Peyer's patch (tissue), 4 donors: ENCODE results near the gene CORIN. TPM values are rescaled to one million over a fixed set of nuclear protein-coding genes. Genes with fewer than 3 reads are reported as not detected.

Source experiments
- DNase-seq, 3 donors: peaks; one replicate each; pipeline ENCODE4 v3.0.0-alpha.2; 2017 to 2019
- H3K27ac ChIP-seq, 4 donors: fragments of 200-600 bp; sonication (generic); one replicate each; pipeline ENCODE4 v1.5.1; 2016 to 2019
- H3K27me3 ChIP-seq, 2 donors: fragments of 200-600 bp; sonication (generic); one replicate each; pipeline ENCODE4 v1.5.1; 2019
- H3K36me3 ChIP-seq, 3 donors: fragments of 200-600 bp; sonication (generic); one replicate each; pipeline ENCODE4 v1.5.1; 2016 to 2019
- H3K4me1 ChIP-seq, 4 donors: fragments of 200-600 bp; sonication (generic); one replicate each; pipeline ENCODE4 v1.5.1; 2016 to 2019
- H3K4me3 ChIP-seq, 4 donors: fragments of 200-600 bp; sonication (generic); 1 replicate in 3 of 4; 2 replicates in 1 of 4; pipeline ENCODE4 v1.5.1; 2016 to 2019; ENCODE audit warnings: mild to moderate bottlenecking in 1 of 4
- H3K9me3 ChIP-seq, 4 donors: fragments of 200-600 bp; sonication (generic); one replicate each; pipeline ENCODE4 v1.5.1; 2016 to 2019; ENCODE audit warnings: mild to moderate bottlenecking in 1 of 4
- CTCF ChIP-seq, 6 experiments: fragments of 450-650 bp in 4 of 6; fragments of 200-600 bp in 2 of 6; sonication (generic) in 1 of 6; IDR thresholded peaks; one replicate each; pipeline ENCODE4 v1.5.1; 2017 to 2019; ENCODE audit warnings: antibody characterized with exemption in 6 of 6, mild to moderate bottlenecking in 3 of 6, moderate library complexity in 1 of 6
- POLR2A ChIP-seq, 2 donors: fragments of 450-650 bp; IDR thresholded peaks; one replicate each; pipeline ENCODE4 v1.5.1; 2017; ENCODE audit warnings: antibody characterized with exemption in 2 of 2, mild to moderate bottlenecking in 2 of 2, moderate library complexity in 2 of 2
- total RNA-seq, 4 donors: library from RNA; depleted of rRNA; stranded (reverse); fragments of >200 nt; gene quantifications; one replicate each; pipeline ENCODE4 v1.1.0, GENCODE V29; 2016

Gene CORIN
- under 1 TPM in 3 of 4 donors, not detected in 1; 0.27 to 0.70 (median 0.57) TPM for total RNA-seq

- TF ChIP-seq POLR2A (IDR thresholded peaks at IDR 0.05) (no peak), CTCF (IDR thresholded peaks at IDR 0.05) (no peak)
- no peaks in the 10 kb centered on the region for H3K27me3 ChIP-seq
- no peaks in the 10 kb centered on the region for H3K9me3 ChIP-seq
- H3K27ac ChIP-seq: peak within 1 kb of the TSS in 1 of 4 donors; percentile 1
- peaks cover 0 to 21% (median 0%) of the 10 kb centered on the region in 4 donors for H3K4me1 ChIP-seq
- DNase-seq: no peak
- H3K4me3 ChIP-seq: peak within 1 kb of the TSS; percentile 35 to 56 (median 52)
- no peaks in the 10 kb centered on the region for H3K36me3 ChIP-seq
These were observed at the start of gene CORIN for GRCh38 chr4:47837908-47838294. CORIN (minus strand) TSS chr4:47838067; CDS start chr4:47837949, 118 bp downstream.

- Histone ChIP-seq H3K36me3 (peaks cover 0 to 70% (median 0%) of the 10 kb centered on the region in 3 donors), H3K9me3 (no peaks in the 10 kb centered on the region), H3K4me1 (no peaks in the 10 kb centered on the region), H3K27me3 (no peaks in the 10 kb centered on the region), H3K27ac (no peak overlapping the region), H3K4me3 (no peak overlapping the region)
- DNase-seq: no peak
- TF ChIP-seq POLR2A (IDR thresholded peaks at IDR 0.05) (no peak), CTCF (IDR thresholded peaks at IDR 0.05) (no peak)
These were observed 44.4 kb upstream of the CORIN start for GRCh38 chr4:47882228-47882627.

GRCh38 chr4:47879458-47879857, 41.6 kb upstream of the CORIN start:
- no peak for DNase-seq
- Histone ChIP-seq H3K4me3 (no peak overlapping the region), H3K27ac (no peak overlapping the region), H3K36me3 (peaks cover 0 to 73% (median 0%) of the 10 kb centered on the region in 3 donors), H3K4me1 (no peaks in the 10 kb centered on the region), H3K9me3 (no peaks in the 10 kb centered on the region), H3K27me3 (no peaks in the 10 kb centered on the region)
- TF ChIP-seq CTCF (IDR thresholded peaks at IDR 0.05): no peak
- no peak for TF ChIP-seq POLR2A (IDR thresholded peaks at IDR 0.05)

GRCh38 chr4:47876784-47877546, 39.1 kb upstream of the CORIN start:
- peaks cover 0 to 74% (median 0%) of the 10 kb centered on the region in 3 donors for H3K36me3 ChIP-seq
- TF ChIP-seq POLR2A (IDR thresholded peaks at IDR 0.05) (no peak), CTCF (IDR thresholded peaks at IDR 0.05) (no peak)

GRCh38 chr4:47876310-47876709, 38.4 kb upstream of the CORIN start:
- Histone ChIP-seq H3K4me3 (no peak overlapping the region), H3K36me3 (peaks cover 0 to 67% (median 0%) of the 10 kb centered on the region in 3 donors), H3K27ac (no peak overlapping the region), H3K9me3 (peaks cover 0 to 7% (median 0%) of the 10 kb centered on the region in 4 donors), H3K27me3 (no peaks in the 10 kb centered on the region), H3K4me1 (no peaks in the 10 kb centered on the region)
- TF ChIP-seq CTCF (IDR thresholded peaks at IDR 0.05) (no peak), POLR2A (IDR thresholded peaks at IDR 0.05) (no peak)
- no peak for DNase-seq

More at GRCh38 chr4:47876784-47877546, 39.1 kb upstream of the CORIN start:
- Histone ChIP-seq H3K4me1 (no peaks in the 10 kb centered on the region), H3K27ac (no peak overlapping the region), H3K9me3 (peaks cover 0 to 7% (median 0%) of the 10 kb centered on the region in 4 donors), H3K4me3 (no peak overlapping the region), H3K27me3 (no peaks in the 10 kb centered on the region)
- no peak for DNase-seq
